ENCODE results near the gene INSYN2B.

DNA sequence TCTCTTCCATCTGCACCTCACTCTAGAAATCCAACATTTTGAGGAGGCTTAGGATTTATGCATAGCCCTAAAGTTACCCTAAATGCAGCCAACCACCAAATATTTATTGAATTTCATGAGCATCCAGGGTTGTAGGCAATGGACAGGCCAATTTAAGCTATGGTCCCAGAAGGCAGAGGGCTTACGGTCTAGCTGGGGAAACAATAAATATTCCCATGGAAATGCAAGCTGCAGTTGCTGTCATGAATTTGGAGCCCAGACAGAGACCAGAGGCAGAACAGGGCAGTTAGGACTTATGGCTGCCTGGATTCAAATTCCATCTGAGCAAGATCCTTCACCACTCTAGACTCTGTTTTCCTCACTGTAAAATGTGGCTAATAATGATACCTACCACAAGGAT, 9.1 kb upstream of the INSYN2B start:
- no peak for TF ChIP-seq EZH2phosphoT487 (IDR thresholded peaks at IDR 0.05)
- TF ChIP-seq, protein P1, sequence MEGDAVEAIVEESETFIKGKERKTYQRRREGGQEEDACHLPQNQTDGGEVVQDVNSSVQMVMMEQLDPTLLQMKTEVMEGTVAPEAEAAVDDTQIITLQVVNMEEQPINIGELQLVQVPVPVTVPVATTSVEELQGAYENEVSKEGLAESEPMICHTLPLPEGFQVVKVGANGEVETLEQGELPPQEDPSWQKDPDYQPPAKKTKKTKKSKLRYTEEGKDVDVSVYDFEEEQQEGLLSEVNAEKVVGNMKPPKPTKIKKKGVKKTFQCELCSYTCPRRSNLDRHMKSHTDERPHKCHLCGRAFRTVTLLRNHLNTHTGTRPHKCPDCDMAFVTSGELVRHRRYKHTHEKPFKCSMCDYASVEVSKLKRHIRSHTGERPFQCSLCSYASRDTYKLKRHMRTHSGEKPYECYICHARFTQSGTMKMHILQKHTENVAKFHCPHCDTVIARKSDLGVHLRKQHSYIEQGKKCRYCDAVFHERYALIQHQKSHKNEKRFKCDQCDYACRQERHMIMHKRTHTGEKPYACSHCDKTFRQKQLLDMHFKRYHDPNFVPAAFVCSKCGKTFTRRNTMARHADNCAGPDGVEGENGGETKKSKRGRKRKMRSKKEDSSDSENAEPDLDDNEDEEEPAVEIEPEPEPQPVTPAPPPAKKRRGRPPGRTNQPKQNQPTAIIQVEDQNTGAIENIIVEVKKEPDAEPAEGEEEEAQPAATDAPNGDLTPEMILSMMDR (IDR thresholded peaks at IDR 0.05) = no peak

Measured in neural progenitor cell (in vitro differentiated cells).